Suprapubic skin (tissue), 4 donors: ENCODE results near the gene PCDH10. TPM values are rescaled to one million over a fixed set of nuclear protein-coding genes. Genes with fewer than 3 reads are reported as not detected.

ENCODE experiments used
- DNase-seq, 2 donors: peaks; one replicate each; pipeline ENCODE4 v3.0.0-alpha.2; 2019; ENCODE audit warnings: low spot score in 2 of 2
- H3K27ac ChIP-seq: fragments of 200-600 bp; sonication (generic); one replicate; pipeline ENCODE4 v1.5.1; 2019
- H3K27me3 ChIP-seq: fragments of 200-600 bp; sonication (generic); one replicate; pipeline ENCODE4 v1.5.1; 2019
- H3K36me3 ChIP-seq: fragments of 200-600 bp; sonication (generic); one replicate; pipeline ENCODE4 v1.5.1; 2019
- H3K4me1 ChIP-seq: fragments of 200-600 bp; sonication (generic); one replicate; pipeline ENCODE4 v1.5.1; 2019
- H3K4me3 ChIP-seq: fragments of 200-600 bp; sonication (generic); one replicate; pipeline ENCODE4 v1.5.1; 2019; ENCODE audit warnings: mild to moderate bottlenecking
- H3K9me3 ChIP-seq: fragments of 200-600 bp; sonication (generic); one replicate; pipeline ENCODE4 v1.5.1; 2019
- EP300 ChIP-seq: sonication (generic); formaldehyde crosslinking; IDR thresholded peaks from one replicate; pipeline ENCODE4 v1.6.1; 2017; ENCODE audit warnings: antibody characterized with exemption
- POLR2A ChIP-seq, 2 donors: fragments of 450-650 bp; IDR thresholded peaks; one replicate each; pipeline ENCODE4 v1.6.1; 2017; ENCODE audit warnings: antibody characterized with exemption in 2 of 2, mild to moderate bottlenecking in 2 of 2, moderate library complexity in 2 of 2
- POLR2AphosphoS5 ChIP-seq, 3 donors: sonication (generic); formaldehyde crosslinking; IDR thresholded peaks; one replicate each; pipeline ENCODE4 v1.6.1; 2017; ENCODE audit warnings: antibody characterized with exemption in 3 of 3
- WGBS: methylation state at CpG from one replicate; pipeline ENCODE4 v1.1.5; 2018; 5-methylcytosine and 5-hydroxymethylcytosine counted together
- total RNA-seq, 4 donors: library from RNA; depleted of rRNA; stranded (reverse); fragments of >200 nt; gene quantifications; one replicate each; pipeline ENCODE4 v1.1.0, GENCODE V29; 2016
- TF ChIP-seq, protein P1 (sequence below), 2 donors: fragments of 200-600 bp in 1 of 2; fragments of 450-650 bp in 1 of 2; sonication (generic) in 1 of 2; IDR thresholded peaks; one replicate each; pipeline ENCODE4 v1.5.1; 2016 to 2019; ENCODE audit warnings: antibody characterized with exemption in 2 of 2, mild to moderate bottlenecking in 1 of 2, moderate library complexity in 1 of 2

Gene PCDH10
- total RNA-seq, 4 donors from 2014 or later, result 0.13 to 0.76 (median 0.68) TPM; not detected in 1

DNA sequence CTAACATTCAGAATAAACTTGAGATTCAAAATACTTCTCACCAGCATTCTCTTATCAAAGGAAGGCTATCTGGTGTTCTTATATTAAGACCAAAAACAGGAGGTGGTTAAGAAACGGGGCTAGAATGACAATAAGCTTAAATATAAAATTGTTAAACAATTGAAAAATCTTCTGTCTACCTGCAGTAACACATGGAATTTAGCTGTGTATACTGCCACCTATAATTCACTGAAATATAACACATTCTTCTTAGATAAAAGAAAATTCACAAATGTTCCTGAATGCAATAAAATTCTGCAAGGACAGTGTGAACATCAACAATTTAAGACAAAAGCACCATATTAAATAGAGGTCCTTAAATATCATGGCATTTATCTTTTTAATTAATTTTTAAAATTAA, 11.5 kb upstream of the PCDH10 start:
- no peaks in the 10 kb centered on the region for H3K9me3 ChIP-seq
- DNase-seq, result no peak
- TF ChIP-seq POLR2A (IDR thresholded peaks at IDR 0.05) (no peak), POLR2AphosphoS5 (IDR thresholded peaks at IDR 0.05) (no peak), EP300 (no peak)
- TF ChIP-seq, protein P1, sequence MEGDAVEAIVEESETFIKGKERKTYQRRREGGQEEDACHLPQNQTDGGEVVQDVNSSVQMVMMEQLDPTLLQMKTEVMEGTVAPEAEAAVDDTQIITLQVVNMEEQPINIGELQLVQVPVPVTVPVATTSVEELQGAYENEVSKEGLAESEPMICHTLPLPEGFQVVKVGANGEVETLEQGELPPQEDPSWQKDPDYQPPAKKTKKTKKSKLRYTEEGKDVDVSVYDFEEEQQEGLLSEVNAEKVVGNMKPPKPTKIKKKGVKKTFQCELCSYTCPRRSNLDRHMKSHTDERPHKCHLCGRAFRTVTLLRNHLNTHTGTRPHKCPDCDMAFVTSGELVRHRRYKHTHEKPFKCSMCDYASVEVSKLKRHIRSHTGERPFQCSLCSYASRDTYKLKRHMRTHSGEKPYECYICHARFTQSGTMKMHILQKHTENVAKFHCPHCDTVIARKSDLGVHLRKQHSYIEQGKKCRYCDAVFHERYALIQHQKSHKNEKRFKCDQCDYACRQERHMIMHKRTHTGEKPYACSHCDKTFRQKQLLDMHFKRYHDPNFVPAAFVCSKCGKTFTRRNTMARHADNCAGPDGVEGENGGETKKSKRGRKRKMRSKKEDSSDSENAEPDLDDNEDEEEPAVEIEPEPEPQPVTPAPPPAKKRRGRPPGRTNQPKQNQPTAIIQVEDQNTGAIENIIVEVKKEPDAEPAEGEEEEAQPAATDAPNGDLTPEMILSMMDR (IDR thresholded peaks at IDR 0.05), result no peak
- no peaks in the 10 kb centered on the region for H3K4me1 ChIP-seq
- H3K36me3 ChIP-seq, result no peaks in the 10 kb centered on the region
- peaks cover 8% of the 10 kb centered on the region for H3K27me3 ChIP-seq
- H3K4me3 ChIP-seq, result no peak overlapping the region
- WGBS, result 50% methylated on average over 1 of the region's 1 CpG
- no peak overlapping the region for H3K27ac ChIP-seq

DNA sequence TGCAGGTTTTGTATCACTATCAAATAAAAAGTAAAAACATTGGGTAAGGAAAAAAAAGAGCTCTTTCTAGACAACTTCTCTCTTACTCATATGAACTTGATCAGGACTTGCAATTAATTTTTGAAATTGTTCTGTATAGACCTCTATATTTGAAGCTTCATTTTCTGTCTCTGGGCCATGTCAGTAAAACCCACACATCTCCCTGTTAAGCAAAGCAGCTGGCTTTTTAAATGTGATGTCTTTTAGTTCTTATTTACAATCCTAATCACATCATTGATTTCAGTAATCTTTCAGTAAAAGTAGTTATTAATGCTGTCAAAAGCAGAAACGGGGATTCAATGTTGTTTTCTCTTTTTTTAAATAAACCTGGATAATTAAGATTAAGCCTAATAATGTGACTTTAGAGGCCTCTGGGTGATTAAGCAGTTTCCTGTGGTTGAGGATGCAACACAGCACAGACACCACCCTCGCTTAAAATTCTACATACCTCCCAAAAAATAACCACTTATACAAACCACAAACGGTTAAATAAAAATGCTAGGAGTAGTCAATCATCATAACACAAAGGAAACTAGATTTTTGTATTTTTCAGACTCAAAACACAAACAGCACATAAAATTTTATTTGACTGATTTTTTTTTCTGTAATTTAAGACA, 5.2 kb upstream of the PCDH10 start:
- Histone ChIP-seq H3K4me3 (no peak overlapping the region), H3K36me3 (no peaks in the 10 kb centered on the region), H3K27me3 (peaks cover 48% of the 10 kb centered on the region), H3K27ac (no peak overlapping the region), H3K9me3 (no peaks in the 10 kb centered on the region), H3K4me1 (peaks cover 30% of the 10 kb centered on the region)
- no peak for DNase-seq
- TF ChIP-seq POLR2AphosphoS5 (IDR thresholded peaks at IDR 0.05) (no peak), EP300 (no peak), POLR2A (IDR thresholded peaks at IDR 0.05) (no peak)
- TF ChIP-seq, protein P1 (IDR thresholded peaks at IDR 0.05), result no peak
- WGBS, result 71% methylated on average over 3 of the region's 3 CpGs

DNA sequence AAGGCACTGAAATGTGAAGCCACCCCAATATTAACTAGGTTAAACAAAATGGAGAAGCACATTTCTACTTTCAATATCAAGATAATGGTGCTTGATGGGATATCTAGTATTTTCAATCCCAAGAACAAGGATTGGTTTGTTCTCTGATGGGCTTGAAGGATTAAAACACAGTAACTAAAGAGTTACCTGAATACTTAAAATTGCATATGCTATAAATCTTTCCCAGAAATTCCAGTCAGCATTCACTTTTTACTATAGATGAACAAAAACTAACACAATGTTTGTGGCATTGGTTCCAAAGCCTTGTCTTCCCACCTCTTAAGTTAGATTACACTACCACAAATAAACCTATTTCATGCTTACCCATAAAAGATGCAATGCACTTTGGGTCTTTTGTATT, 3.9 kb upstream of the PCDH10 start:
- Histone ChIP-seq H3K27me3 (peaks cover 61% of the 10 kb centered on the region), H3K27ac (no peak overlapping the region), H3K4me3 (no peak overlapping the region), H3K4me1 (peaks cover 43% of the 10 kb centered on the region), H3K9me3 (no peaks in the 10 kb centered on the region), H3K36me3 (no peaks in the 10 kb centered on the region)
- no peak for DNase-seq
- TF ChIP-seq POLR2AphosphoS5 (IDR thresholded peaks at IDR 0.05), result no peak
- no peak for TF ChIP-seq EP300
- TF ChIP-seq, protein P1 (IDR thresholded peaks at IDR 0.05), result no peak
- TF ChIP-seq POLR2A (IDR thresholded peaks at IDR 0.05), result no peak

DNA sequence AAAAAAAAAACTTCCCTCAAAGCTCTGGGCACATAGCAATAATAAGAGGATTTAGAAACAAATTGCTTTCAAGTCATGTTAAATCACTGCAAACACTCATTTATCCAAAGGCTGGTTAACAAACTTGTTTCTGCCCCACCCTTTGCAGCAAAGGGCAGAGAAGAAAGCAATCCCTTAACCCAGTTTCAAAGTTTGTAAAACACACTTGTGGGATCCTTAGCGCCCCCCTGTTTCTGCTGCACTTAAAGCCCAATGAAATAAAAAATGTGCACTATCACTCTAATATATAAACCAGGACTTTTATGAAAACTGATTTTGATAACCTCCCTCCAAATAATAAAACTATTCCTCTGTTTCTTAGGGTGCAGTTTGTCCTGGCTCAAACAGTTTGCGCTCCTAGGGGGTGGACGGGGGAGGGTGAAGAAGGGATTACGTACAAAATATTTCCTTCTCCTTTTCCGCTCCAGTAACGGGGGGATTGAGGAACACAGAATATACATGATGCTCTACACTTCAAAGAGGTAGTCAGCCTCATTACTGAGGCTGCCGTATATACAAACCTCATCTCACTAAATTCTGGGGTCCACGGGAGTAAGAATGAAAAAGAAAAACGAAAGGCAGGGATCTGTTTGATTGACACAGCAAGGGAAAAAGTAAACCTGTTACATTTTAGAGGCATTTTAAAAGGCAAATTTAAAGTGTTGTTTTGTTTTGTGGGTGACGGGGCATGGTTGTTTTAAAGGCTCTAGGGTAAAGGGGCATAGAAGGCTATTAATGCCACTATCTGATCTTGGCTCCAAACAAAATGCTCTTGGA, 3.1 kb upstream of the PCDH10 start:
- no peak for DNase-seq
- H3K9me3 ChIP-seq, result no peaks in the 10 kb centered on the region
- peak overlapping the region; percentile 47 for H3K4me3 ChIP-seq
- peaks cover 64% of the 10 kb centered on the region for H3K27me3 ChIP-seq
- 7% methylated on average over 10 of the region's 10 CpGs for WGBS
- H3K27ac ChIP-seq, result no peak overlapping the region
- no peak for TF ChIP-seq POLR2AphosphoS5 (IDR thresholded peaks at IDR 0.05)
- TF ChIP-seq POLR2A (IDR thresholded peaks at IDR 0.05), result no peak
- H3K4me1 ChIP-seq, result peaks cover 51% of the 10 kb centered on the region
- no peaks in the 10 kb centered on the region for H3K36me3 ChIP-seq

DNA sequence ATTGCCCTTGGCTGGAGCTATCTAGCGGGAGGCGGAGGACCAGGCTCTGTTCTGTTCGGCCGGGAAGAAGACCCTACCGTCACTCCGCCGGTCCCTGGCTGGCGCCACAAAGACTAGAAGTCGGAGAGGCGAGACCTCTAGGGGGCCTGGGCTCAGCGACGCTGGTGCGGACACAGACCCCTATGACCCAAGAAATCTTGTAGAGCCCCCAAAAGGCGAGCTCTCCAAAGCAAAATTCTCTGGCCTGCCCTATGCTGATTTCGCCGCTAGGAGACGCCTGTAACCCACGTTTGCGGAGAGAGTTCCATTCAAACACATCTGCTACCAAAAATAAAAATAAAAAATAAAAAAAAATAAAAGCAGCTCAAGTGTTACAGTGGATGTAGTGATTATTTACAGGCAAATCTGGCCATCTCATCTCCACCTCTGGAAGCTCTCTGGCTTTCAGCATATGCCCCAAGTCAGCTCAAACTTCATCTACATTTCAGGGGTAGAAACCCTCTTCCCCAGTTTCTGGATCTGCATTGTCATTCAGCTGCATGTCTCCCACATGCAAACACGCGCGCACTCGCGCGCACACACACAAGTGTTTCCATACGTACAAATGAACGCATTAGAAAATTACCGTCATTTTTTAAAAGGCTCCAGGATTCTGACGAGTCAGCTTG, 2.4 kb upstream of the PCDH10 start:
- WGBS, result 2% methylated on average over 29 of the region's 29 CpGs
- no peaks in the 10 kb centered on the region for H3K9me3 ChIP-seq
- H3K27me3 ChIP-seq, result peaks cover 68% of the 10 kb centered on the region
- peak in 1 of 2 donors; percentile 66 for DNase-seq
- H3K36me3 ChIP-seq, result no peaks in the 10 kb centered on the region
- H3K4me3 ChIP-seq, result peak overlapping the region; percentile 47
- TF ChIP-seq, protein P1 (IDR thresholded peaks at IDR 0.05), result peak; percentile 16 to 74
- TF ChIP-seq POLR2A (IDR thresholded peaks at IDR 0.05), result no peak
- H3K27ac ChIP-seq, result no peak overlapping the region
- peaks cover 58% of the 10 kb centered on the region for H3K4me1 ChIP-seq
